MM.1S (cell line): Measurements from ENCODE around the gene ANXA2.

Experiments
- CTCF ChIP-seq: fragments of 300-600 bp; sonication (generic); IDR thresholded peaks from 2 replicates; pipeline ENCODE4 v1.5.1; 2016; ENCODE audit warnings: antibody characterized with exemption, low read length, mixed read lengths
- EZH2 ChIP-seq: fragments of 300-600 bp; sonication (generic); optimal IDR thresholded peaks from 2 replicates; pipeline ENCODE3; 2017; ENCODE audit warnings: low read depth, mild to moderate bottlenecking, antibody characterized with exemption, low read length, mixed read lengths
- EZH2phosphoT487 ChIP-seq: fragments of 300-600 bp; sonication (generic); IDR thresholded peaks from 2 replicates; pipeline ENCODE4 v1.6.1; 2018; ENCODE audit warnings: antibody characterized with exemption, low read length

- TF ChIP-seq CTCF (no peak), EZH2phosphoT487 (no peak), EZH2 (no peak)
These were observed 33.2 kb downstream of the ANXA2 start for GRCh38 chr15:60364612-60364924.
